GM19324 (cell line): Measurements from ENCODE around the gene SOHLH2.

Experiments
- ATAC-seq: cut with Tn5 transposase; IDR thresholded peaks from one replicate; pipeline ENCODE4 v1.9.1; 2021; ENCODE audit warnings: mild to moderate bottlenecking, moderate library complexity; ENCODE audit not compliant: unreplicated experiment, low FRiP score

Gene SOHLH2

DNA sequence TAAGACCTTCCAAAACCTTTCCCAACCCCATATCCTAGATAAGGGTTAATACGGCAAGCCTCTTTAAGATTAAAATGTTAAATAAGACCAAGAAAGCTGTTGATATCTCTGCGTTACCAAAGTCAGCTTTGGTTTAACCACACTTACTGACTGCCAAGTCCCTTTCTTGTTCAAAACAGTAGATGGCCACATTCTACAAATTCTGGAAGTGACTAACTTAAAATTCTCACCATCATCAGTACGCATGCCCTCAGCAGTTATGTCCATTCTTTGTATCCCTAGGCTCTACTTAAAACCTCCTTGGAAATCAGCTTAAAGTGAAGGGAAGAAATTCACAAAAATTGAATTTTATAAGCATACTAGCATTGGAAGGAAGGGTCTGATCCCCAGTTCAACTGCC is 23.6 kb downstream of the SOHLH2 start:
- no peak for ATAC-seq

- no peak for ATAC-seq
Observed at GRCh38 chr13:36188441-36188840, 25.9 kb downstream of the SOHLH2 start.

- no peak for ATAC-seq
Observed at GRCh38 chr13:36183901-36184300, 30.5 kb downstream of the SOHLH2 start.

DNA sequence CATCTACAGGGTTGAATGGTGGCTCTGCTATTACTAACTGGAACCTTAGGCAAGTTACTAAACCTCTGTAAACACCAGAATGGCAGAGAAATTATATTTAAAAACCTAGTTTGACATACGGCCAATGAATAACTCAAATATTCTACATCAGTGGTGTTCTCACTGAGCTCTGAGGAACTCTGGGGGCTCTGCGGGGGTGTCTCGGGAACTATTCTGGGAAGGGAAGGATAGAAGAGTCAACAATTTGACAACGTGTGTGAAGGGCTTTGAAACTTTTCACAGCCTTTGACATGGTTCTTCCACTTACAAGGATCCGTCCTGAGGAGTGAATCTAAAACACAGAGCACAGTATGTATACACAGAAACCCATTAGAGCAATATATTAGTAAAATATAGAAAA is 38.7 kb downstream of the SOHLH2 start:
- ATAC-seq = no peak

GRCh38 chr13:36174923-36175322 is 39.4 kb downstream of the SOHLH2 start:
- ATAC-seq = no peak

- ATAC-seq = no peak
Observed at GRCh38 chr13:36173571-36174322, 40.6 kb downstream of the SOHLH2 start.

DNA sequence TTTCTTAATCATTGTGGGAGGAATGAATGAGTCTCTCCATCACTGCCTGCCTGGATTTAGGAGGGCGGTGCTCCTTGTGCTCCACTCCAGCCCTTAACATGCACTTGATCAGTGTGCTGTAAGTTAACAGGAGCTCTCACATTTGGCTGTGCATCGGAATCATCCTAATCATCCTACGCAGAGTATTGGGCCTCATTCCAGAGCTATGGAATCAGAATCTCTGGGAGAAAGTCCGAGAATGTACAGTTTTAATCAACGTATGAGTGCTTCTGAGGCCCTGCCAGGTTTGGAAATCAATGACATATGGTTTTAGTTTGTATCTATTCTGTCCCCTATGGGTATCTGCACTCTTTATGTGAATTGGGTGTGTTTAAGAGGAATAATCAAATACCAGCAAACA is 48.3 kb downstream of the SOHLH2 start:
- ATAC-seq = no peak

GRCh38 chr13:36163809-36164308 is 50.5 kb downstream of the SOHLH2 start:
- no peak for ATAC-seq

DNA sequence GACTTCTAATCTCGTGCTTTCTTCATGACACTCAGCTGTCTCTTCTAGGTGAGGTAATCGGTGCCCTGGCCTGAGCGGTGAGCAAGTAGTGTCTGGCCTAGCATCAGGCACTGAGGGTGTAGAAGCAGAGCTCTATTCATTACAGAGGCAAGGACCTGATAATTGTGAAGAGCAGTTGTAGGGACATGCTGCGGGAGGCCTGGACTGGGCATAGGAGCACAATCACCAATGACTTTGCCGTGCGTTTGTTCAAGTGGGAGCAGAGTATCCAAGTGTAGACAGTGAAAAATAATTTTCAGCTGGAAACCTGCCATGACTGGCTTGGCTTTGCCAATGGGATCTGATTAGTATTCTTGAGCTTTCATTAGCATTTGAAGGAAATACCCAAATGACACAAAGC is 51.1 kb downstream of the SOHLH2 start:
- no peak for ATAC-seq

- no peak for ATAC-seq
Observed at GRCh38 chr13:36160297-36160696, 54.1 kb downstream of the SOHLH2 start.

DNA sequence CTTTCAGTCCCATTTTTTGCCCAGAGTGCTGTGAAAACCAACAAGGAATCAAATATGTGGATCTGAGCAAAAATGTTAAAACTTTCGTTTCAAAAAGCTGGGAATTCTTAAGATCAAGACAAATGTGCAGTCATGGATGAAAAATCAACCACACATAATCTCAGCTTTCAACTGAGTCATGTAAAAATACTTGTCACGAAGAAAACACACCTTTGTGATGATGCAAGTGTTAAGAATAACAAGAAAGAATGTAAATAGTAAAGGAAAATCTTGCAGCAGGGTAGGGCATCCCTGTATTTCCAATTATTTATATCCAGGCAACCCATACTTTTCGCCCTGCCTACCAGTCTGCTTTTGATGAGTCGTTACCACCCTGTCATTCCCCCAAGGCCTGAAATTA is 55.7 kb downstream of the SOHLH2 start:
- no peak for ATAC-seq

GRCh38 chr13:36157480-36157879 is 56.9 kb downstream of the SOHLH2 start:
- no peak for ATAC-seq

DNA sequence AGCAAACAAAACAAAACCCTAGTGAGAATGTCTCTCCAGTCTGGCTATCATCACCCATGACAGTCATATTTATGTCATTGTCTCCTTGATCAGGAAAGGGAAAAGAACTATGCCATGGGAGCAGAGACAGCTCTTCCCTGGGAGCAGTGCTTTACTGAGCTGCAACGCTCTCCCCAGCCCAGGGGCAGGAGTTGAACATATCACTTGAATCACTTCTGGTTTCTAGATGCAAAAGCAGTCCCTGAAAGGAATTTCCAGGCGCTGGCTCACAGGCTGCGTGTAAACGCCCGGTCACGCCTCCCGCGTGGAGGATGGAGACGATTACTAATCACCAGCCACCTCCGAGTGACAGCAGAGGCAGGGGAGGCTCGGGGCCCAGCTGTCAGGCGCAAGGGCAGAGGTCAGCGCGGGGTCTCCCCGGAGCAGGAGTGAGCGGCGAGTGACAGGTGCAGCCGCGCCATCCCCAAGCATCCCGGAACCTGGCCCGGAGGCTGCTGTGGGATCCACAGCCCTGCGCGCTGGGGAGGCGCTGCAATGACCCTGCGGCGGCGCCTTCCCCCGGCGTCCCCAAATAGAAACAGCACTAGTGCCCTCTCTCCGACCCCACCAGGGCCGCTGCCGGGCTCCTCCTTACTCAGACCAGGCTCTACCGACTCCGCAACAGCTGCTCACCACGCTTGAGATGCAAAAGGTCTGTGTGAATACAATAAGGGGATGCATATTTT is 59.6 kb downstream of the SOHLH2 start:
- ATAC-seq = no peak

GRCh38 chr13:36151591-36151990 is 62.8 kb downstream of the SOHLH2 start:
- ATAC-seq = no peak

GRCh38 chr13:36148446-36148845 is 65.9 kb downstream of the SOHLH2 start:
- ATAC-seq = no peak

DNA sequence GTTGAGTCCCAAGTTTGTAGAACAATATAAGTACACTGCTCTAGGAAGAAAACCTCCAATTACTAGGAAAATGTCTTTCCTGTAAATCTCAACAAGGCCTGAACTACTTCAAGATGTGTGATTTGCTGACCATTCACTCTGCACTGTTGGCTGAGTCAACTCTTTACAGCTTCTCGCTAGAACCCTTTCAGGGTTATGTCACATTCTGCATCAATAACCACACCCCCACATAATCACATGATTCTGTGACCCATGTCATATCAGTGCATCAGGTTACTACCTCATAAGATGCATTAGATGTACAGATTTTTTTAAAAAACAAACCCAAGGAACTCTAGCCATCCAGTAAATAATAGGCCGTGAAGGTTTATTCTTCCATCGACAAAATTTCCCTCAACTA is 67.0 kb downstream of the SOHLH2 start:
- no peak for ATAC-seq

GRCh38 chr13:36146511-36147269 is 67.7 kb downstream of the SOHLH2 start:
- no peak for ATAC-seq

- no peak for ATAC-seq
Observed at GRCh38 chr13:36143738-36144137, 70.6 kb downstream of the SOHLH2 start.

DNA sequence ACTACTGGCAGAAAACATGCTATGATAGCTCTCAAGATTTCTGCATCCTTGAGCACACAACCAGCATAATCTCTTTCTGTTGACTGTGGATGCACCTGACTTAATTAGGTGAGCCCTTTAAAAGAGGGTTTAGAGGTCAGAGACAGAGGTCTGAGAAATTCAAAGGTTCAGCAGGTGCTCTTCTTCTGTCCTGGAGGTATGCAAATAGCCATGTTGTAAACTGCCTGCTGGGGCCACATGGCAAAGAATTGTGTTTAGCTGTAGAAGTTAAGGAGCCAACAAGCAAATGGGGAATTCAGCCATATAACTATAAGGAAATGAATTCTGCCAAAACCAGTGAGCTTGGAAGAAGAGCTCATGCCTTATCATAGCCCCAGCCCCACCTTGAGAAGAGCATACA is 71.6 kb downstream of the SOHLH2 start:
- no peak for ATAC-seq

DNA sequence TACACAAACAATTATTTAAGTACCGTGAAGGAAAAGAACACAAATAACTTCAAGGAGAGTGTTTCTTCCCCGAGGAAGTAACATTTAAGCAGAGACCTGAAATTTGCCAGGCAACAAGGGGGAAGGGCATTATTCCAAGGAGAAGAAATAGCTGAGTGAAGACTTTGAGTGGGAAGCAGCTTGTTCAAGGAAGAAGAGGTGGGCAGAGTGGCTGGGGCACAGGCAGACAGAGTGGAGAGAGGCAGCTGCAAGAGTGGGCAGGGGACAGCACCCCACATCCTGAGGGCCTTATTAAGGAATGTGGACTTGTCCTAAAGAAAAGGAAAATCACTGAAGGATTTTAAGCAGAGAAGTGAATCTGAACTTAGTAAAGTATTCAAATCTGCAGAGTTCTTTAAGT is 78.5 kb downstream of the SOHLH2 start:
- ATAC-seq = no peak

- no peak for ATAC-seq
Observed at GRCh38 chr13:36134632-36135031, 79.7 kb downstream of the SOHLH2 start.
